ENCODE data around the gene HOXC6. TPM values are rescaled to one million over a fixed set of nuclear protein-coding genes. Genes with fewer than 3 reads are reported as not detected.
"Not testable (repeated sequence)": the region's sequence is repeated elsewhere in the genome, so short reads cannot be mapped to it uniquely, and the experiment has no call there.

The HOXC6 gene
- polyA plus RNA-seq, 5 donors, result 1.2 to 5.7 (median 2.4) TPM

DNA sequence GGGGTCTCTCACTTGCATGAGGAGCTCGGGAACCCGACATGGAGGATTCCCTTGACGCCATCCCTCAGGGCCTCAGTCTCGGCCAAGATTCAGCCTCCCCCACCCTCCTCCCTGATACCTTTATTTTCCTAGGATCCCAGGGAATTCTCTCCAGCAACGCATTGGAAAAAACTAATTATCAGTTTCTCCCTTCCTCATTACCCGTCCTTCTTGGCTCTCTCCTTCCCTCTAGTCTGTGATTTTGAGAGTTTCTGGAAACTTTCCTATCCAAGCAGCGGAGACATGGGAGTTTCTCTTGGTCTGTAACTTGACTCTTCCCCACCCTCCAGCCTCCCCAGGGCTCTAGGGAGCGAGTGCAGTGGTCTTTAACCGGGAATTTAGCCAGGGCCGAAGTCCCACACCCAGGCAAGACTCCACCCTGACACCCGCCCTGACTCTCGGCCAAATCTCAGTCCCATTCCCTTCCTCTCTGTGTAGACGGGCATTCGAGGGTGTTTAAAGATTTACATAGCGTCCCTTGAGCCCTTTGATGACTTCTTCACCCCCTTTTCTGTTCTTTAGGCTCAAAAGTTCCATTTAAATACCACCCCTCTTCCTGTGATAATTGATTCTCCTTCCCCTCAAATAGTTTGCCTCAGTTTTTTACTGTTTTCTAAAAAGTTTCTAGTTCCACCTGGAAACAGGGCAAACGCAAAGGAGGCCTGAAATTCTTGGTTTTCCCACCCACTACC lies 11.3 kb downstream of the HOXC6 start:
- DNase-seq, result peak; percentile 71 to 80

DNA sequence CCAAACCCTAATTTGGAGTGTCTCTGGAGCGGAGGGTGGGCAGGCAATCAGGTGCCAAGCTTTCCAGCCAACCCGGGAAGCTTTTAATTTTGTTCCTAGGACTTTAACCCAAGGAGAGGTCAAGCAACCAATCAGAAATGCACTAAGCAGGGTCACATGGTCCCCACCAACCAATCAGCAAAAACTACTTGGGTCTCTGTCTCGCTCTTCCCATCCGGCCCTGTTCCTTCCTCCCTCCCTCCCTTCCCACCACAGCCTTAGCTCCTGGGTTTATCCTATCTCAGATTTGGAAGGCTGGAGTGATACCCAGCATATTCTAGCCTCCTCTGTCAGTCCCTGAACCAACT lies 11.9 kb downstream of the HOXC6 start:
- DNase-seq, result no peak

DNA sequence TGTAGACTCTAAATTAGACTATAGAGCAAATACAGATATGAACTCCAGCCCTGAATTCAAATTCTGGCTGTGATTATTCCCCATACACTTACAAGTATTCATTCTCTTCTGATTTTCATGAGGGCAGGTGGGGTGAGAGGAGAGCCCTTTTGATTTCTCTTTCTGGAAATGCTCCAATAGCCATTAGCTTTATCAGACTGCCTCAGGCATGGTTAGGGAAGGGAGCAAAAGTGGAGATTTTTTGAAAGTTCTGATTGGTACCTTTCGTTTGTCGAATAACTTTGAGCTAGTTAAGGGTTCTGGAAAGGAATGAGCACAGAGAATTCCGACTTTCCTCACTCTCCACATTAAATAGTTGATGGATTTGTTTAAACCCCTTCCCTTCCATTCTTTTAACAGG lies 12.4 kb downstream of the HOXC6 start:
- no peak for DNase-seq

- no peak for DNase-seq
These were observed 13.0 kb downstream of the HOXC6 start for GRCh38 chr12:54041097-54041690.

GRCh38 chr12:54042033-54042432 lies 13.8 kb downstream of the HOXC6 start:
- DNase-seq, result not testable (repeated sequence)

- DNase-seq, result no peak
These were observed 15.0 kb downstream of the HOXC6 start for GRCh38 chr12:54042970-54043853.

DNA sequence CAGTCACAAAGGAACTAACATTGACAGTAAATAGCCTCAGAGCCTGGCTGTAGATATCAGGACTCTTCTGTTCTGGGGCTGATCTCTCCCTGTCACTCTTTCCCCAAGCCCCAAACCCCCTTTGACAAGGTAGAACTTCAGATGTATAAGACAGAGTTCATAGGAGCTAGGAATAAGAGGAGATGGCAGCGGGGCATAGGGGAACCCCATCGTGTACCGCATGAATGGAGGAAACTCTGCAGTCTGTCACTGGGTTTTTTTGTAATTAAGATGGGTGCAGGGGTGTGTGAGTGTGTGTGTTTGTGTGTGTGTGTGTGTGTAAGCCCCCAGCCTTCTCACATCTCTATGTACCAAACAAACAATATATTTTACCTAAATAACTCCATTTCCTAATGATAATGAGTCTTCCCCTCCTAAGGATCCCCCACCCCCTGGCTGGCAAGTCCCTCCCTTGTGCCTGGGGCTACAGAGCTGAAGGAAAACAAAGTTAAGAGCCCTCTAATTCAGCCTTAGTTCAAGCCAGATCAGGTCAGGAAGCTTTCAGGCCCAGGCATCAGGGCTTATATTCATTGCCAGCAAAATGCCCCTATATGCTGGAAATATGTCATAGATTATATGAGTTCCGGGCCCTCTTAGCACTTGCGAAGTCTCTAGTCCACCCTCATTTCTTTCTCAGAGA lies 16.3 kb downstream of the HOXC6 start:
- DNase-seq, result no peak

DNA sequence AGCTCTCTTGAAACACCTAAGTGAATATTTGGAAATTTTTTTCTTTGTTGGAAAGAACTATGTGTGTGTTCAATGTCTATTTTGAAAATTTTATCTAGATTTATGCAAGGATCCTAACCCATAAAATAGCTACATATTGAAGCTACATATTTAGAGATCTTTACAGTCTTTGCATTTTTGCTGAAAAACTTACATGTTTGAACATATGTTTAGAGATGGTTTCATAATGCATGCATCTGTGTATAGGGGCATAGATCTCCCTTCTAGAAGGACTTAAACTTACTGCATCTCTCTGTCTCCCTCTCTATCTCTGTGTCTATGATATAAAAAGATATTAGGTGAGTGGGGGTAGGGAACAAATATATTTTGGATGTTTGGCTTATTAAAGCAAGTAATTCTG lies 17.2 kb downstream of the HOXC6 start:
- DNase-seq, result no peak

DNA sequence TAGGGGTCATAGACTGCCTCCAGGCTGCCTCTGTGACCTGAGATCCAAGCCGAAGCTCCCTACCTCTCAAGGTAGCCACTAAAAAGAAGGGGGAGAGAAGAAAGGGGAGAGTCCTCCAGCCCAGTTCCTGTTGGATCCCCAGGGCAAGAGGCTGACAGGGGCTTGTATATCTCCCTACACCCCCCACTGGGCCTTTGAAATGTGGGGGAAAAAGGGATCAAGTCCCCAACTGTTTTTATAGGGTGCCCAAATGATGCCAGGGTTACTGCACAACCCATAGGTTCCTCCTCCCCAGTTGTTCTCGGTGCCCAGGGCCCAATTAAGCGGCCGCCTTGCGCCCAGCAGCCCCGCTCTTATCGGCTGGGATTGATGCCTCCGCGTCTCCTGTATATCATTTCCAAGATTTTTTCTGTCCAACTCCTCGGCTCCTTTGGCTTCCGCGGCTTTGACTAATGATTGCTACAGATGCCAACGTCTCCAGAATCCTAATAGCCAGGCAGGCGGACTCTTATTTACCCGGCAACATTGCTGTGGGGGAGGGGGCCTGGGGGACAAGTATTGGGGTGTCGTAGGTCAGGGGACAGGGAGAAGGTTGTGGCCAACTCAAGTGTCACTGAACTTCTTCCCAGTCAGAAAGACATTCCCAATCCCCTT lies 17.8 kb downstream of the HOXC6 start:
- no peak for DNase-seq

GRCh38 chr12:54046809-54047159 lies 18.5 kb downstream of the HOXC6 start:
- no peak for DNase-seq

DNA sequence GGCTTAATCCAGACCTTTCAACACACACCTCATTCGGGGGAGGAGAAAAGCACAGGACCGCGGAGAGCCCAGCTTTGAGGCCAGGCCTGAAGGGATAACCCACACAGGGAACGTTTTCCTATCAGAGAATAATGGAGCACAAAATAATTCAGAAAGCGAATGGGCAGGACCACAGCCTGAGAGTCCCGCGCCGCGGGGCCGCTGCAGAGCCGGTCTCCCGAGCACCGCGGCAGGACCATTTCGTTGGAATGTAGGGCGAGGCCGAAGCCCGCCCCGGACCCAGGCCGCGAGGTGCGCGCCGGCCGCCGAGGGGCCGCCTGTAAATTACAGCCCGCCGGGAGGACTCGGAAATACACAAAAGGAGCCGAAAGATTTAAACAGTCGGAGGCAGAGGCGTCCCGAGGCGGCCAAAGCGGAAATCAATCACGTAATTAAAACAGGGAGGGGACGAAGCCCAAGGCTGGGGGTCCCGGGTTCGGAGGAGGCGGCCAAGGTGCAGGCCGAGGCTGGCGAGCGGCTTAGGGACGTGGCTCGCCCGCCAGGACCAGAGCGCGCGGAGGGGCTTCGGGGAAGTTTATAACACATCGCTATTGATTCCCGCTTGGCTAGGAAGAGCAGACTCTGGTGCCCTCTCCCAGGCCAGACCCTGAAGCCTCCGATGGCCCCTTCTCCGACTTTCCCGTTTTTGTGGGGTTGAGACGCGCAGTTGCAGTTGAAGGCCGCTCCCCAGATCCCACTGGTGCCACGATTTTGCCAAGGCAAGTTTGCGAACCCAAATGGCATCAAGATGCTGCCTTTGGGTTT lies 19.1 kb downstream of the HOXC6 start:
- no peak for DNase-seq

GRCh38 chr12:54047964-54048303 lies 19.7 kb downstream of the HOXC6 start:
- DNase-seq, result no peak

GRCh38 chr12:54048406-54049093 lies 20.3 kb downstream of the HOXC6 start:
- DNase-seq, result no peak

GRCh38 chr12:54049108-54049507 lies 20.9 kb downstream of the HOXC6 start:
- no peak for DNase-seq

DNA sequence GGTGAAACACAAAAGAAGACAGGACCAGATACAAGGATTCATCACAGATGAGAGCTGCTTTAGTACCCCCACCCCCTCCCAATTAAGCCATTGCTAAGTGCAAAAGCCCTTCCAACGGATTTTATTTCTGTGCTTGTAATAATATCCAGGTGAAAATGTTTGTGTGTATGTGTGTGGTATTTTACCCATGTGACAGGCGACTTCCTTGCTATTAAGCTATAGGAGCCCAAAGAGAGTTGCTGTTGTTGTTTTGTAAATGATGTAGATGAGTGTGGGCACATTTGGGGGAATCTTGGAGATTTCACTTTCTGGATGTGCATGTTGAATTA lies 22.2 kb downstream of the HOXC6 start:
- no peak for DNase-seq

- DNase-seq, result no peak
These were observed 23.0 kb downstream of the HOXC6 start for GRCh38 chr12:54051026-54051842.

GRCh38 chr12:54051874-54052437 lies 23.7 kb downstream of the HOXC6 start:
- no peak for DNase-seq

- DNase-seq, result peak in 1 of 2 donors; percentile 79
These were observed 24.3 kb downstream of the HOXC6 start for GRCh38 chr12:54052438-54053002.

Measured in right lung (tissue), 5 donors.